HG02973 (cell line): ENCODE data around the gene CHRM2.
"Not testable (repeated sequence)": the region's sequence is repeated elsewhere in the genome, so short reads cannot be mapped to it uniquely, and the experiment has no call there.

Experiments used
- ATAC-seq: cut with Tn5 transposase; IDR thresholded peaks from one replicate; pipeline ENCODE4 v1.9.1; 2021; ENCODE audit warnings: moderate library complexity; ENCODE audit not compliant: unreplicated experiment

CHRM2 gene

GRCh38 chr7:136868496-136869000, at the start of gene CHRM2:
Gene CHRM2 (plus strand): TSS chr7:136868652. CDS start chr7:137014866, 146,214 bp downstream.
- no peak for ATAC-seq

- ATAC-seq, result not testable (repeated sequence)
These were observed 37.1 kb upstream of the CHRM2 start for GRCh38 chr7:136831398-136831797.

- no peak for ATAC-seq
These were observed 22.5 kb upstream of the CHRM2 start for GRCh38 chr7:136845899-136846465.

- no peak for ATAC-seq
These were observed 20.6 kb upstream of the CHRM2 start for GRCh38 chr7:136847858-136848257.

GRCh38 chr7:136853654-136854053, 14.8 kb upstream of the CHRM2 start:
- no peak for ATAC-seq

- ATAC-seq, result no peak
These were observed 10.9 kb upstream of the CHRM2 start for GRCh38 chr7:136857573-136857972.

GRCh38 chr7:136859803-136860202, 8.6 kb upstream of the CHRM2 start:
- ATAC-seq, result no peak

- no peak for ATAC-seq
These were observed 3.2 kb upstream of the CHRM2 start for GRCh38 chr7:136865236-136865635.

GRCh38 chr7:136865777-136866176, 2.7 kb upstream of the CHRM2 start:
- ATAC-seq, result no peak

DNA sequence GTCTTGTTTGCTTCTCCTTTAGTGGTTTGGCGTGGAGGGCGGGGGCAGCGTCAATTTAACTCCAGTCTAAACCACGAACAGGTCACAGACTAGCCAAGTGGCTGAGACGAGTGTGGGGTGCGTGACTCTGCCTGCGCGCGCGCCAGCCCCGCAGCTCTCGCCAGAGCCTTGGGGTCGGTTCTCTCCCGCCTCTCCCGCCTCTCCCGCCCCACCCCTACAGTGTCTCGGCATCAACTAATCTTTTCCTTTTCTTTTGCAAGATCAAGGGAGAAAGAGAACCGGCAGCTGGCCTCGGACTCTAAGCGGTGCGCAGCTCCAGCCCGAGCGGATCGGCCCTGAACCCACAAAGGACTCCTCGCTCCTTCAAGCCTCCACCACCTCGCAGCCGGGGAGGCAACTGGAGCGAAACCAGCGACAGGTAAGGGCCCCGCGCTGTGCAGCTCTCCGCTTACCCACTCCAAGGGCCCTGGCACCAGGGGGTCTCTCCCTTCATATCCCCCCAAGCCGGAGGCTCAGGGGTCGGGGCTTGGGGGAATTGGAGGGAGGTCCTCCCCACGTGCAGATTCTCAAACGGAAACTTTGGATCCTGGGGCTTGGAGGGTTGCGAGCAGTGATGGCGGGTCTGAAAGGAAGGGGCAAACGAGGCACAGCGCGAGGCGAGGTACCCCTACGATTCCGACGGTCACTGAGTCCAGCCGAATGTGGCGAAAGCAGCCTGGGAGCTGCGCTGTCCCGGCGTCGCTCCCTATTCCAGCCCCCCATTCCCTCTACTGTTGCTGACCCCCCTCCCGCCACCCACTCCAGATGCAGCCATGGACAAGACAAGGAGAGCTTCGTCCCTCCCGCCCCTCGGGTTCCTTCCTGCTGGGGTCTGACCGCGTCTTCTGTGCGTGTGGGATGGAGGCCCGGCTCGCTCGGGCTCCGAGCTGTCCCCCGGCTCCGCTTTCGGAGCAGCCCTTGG, 829 bp downstream of the CHRM2 start:
- no peak for ATAC-seq

DNA sequence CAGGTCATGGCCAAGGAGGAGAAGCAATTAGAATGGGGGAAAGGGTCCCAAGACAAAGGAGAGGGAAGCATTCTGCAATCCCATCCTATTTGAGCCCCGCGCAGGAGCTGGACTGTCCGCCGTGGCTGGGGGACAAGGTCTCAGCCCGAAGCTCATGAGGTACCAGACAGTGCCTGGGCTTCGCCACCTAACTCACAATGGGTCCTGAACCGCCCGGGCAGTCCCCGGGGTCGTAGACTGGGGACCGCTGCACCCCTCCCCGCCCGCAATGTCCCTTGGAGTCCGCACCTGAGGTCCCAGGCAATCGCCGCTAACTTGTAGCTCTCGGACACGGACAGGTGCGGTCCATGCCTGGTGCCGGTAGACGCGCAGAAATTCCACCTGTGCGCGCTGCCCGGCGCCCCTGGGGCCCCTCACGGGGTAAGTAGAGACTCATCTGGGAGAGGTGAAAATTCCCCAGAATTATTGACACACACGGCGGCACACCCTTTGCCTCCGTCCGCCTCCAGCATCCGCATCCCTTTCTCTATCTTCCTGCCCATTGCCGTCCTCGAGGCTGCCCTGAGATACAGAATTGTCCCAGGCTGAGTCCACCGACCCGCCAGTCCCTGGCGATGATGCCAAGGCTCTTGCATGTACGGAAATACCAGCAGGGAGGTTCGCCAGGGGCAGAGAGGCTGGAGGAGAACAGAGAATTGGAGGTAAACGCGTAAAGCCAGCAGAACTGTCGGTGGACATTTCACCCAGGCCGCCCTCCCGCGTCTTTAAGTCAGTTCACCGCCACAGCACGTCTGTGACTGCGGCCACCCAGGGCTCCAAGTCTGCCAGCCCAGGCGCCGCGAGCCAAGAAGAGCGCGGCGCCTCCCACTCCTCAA, 1.8 kb downstream of the CHRM2 start:
- ATAC-seq, result no peak

DNA sequence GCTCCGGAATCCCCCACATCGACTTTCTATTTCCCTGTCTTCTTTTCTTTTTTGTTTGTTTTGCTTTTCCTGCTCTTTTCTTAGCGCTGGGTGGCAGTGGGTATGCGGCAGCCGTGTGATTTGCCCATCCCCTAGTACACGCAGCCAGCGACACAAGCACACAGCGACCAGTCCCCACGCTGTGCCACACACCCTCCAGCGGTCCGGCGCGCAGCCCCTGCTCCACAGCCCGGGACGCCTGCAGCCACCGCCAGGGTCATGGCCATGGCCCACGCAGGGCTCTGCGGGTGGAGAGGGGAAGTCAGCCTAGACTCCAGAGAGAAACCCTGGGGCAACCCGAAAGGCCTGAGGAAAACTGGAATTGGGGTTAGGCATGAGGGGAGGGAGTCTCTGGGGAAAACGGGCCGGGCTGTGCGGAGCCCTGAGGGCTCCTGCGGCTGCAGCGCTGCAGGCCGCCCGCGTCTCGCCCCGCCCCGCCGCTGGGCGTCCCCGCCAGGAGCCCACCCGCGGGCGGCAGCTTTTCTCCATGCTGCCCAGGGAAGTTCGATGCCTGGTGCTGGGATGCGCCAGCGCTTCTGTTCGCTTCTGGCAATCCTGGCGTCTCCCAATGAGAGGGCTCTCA, 2.5 kb downstream of the CHRM2 start:
- ATAC-seq, result no peak

GRCh38 chr7:136874393-136875032, 6.1 kb downstream of the CHRM2 start:
- no peak for ATAC-seq

GRCh38 chr7:136877509-136877908, 9.1 kb downstream of the CHRM2 start:
- no peak for ATAC-seq

DNA sequence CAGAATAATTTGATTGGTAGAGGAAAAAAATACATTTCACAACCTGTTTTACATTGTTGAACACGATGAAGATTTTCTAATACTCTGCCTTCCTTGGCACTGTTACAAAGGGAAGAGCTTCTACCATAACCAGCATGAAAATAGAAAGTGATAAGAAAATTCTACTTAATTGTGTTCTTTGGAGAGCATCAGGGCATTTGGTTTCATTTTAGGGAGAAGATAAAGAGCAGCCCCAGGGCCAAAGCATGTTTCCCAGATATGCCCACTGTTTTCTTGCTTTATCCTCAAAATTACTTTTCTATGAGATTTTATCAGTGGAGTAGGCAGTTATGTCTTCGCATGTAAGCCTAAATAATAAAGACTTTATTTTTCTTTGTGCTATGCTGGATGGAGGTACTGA, 9.5 kb downstream of the CHRM2 start:
- ATAC-seq, result no peak

DNA sequence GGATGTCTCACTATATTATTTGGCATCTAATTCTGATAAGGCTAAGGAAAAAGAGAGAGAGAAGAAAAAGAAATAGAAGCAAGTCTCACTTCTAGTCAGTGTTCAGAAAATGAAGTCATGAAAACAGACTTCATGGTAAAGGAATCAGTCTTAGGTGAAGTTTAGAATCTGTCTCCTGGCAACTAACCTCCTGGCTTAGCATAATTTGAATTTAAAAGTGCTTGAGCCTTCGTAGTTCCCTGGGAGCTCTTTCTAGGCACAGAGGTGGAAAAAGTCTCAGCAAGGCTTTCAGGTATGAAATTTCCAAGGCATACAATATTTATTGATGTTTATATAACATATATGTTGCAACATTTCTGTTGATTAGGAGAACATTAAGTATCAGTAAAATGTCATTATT, 10.4 kb downstream of the CHRM2 start:
- no peak for ATAC-seq

DNA sequence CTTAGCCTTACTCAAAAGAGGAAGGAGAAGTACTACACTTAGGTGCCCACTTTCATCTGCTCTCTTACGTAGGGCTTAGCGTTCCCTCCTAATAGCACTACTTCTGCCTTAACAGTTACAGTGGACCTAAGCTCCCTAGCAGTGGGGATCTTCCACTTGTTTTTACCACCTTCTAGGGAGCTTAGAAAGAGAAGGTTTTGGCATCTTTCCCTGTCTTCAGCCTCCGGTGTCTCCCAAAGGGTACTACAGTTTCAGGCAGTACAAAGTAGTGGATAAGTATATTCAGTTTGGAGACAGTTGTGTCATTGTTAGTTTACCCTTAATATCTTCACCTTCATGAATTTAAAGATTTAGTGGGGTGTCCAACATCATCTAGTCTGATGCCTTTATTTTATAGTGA, 14.6 kb downstream of the CHRM2 start:
- no peak for ATAC-seq

DNA sequence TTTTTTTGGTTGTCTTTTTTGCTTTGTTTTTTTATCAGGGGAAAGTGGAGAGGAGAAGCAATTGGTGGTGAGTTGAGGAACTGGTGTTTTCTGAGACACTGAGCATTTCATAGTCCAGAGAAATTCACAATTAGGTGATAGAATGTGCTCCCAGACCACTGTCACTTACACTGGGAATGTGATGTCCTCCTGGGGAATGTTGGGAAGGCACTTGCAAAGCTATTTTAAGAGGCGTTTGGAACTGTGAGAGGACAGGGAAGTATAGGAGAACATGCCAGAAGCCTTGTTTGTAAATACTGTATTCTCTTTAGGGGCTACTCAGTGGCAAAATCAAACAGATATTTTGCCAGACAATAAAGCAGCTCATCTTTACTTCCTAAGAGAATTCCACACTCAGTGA, 16.0 kb downstream of the CHRM2 start:
- no peak for ATAC-seq

DNA sequence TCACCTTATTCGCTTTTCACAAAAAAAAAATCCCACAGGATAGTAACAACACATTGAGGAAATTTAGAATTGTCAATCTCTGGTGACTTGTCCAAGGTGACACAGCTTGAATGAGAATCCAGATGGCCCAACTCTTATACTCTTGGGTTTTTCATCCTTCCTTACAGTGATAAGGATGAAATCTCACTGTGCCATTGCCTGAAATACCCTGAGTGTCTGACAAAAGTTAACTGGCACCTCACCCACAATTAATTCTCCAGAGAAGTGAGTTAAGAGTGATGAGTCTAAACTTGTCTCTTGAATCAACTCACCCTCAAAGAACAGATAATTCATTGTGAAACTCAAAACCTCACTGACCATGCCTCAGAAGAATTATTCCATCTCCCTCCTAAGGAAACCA, 18.9 kb downstream of the CHRM2 start:
- no peak for ATAC-seq

DNA sequence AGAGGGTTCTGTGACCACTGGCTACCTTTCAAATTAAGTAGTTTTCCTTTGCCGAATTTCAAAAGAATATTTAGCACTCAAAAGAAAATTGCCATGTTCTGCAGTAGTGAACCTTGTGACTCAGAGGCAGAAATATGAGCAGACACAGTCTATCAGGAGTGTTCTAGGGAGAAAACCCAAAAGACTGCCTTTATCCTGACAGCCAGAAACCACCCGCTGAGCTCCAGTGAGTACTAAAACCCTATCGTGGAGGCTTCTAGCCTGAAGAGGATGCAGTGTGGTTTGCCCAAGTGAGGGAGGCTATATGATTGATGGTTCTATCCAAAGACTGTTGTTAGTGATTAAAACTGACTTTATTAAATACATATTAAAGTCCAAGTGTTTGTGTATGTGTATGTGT, 21.9 kb downstream of the CHRM2 start:
- no peak for ATAC-seq
